GM23338 (cell line): ENCODE measurements around the gene METRN. TPM values are rescaled to one million over a fixed set of nuclear protein-coding genes. Genes with fewer than 3 reads are reported as not detected.
A peak's percentile ranks its signal among the peaks of the same experiment; 100 is the strongest.

ENCODE experiments used
- ATAC-seq: fragments of 200-7000 bp; cut with Tn5 transposase; 3 replicates; pipeline ENCODE4 v1.9.1; 2020
- DNase-seq: peaks from one replicate; pipeline ENCODE4 v3.0.0-alpha.2; 2015; ENCODE audit warnings: low spot score
- H2AFZ ChIP-seq: fragments of 200-600 bp; sonication (generic); 2 replicates; pipeline ENCODE4 v1.8.0; 2016; ENCODE audit warnings: antibody characterized with exemption, mild to moderate bottlenecking, moderate library complexity
- H3F3A ChIP-seq: fragments of 200-600 bp; sonication (generic); replicated peaks from 2 replicates; pipeline ENCODE4 v1.8.0; 2017; ENCODE audit warnings: antibody characterized with exemption, mixed run types, low read depth
- H3K27ac ChIP-seq: fragments of 200-600 bp; sonication (generic); 2 replicates; pipeline ENCODE4 v1.6.1; 2016; ENCODE audit warnings: low read depth
- H3K27me3 ChIP-seq: fragments of 200-600 bp; sonication (generic); 2 replicates; pipeline ENCODE4 v1.8.0; 2016; ENCODE audit warnings: mild to moderate bottlenecking, mixed run types, moderate library complexity; ENCODE audit not compliant: insufficient read depth
- H3K36me3 ChIP-seq: fragments of 200-600 bp; sonication (generic); 2 replicates; pipeline ENCODE4 v1.8.0; 2016; ENCODE audit warnings: mild to moderate bottlenecking; ENCODE audit not compliant: insufficient read depth
- H3K4me1 ChIP-seq: fragments of 200-600 bp; sonication (generic); 2 replicates; pipeline ENCODE4 v1.8.0; 2016; ENCODE audit warnings: mild to moderate bottlenecking, moderate library complexity; ENCODE audit not compliant: insufficient read depth
- H3K4me2 ChIP-seq: fragments of 200-600 bp; sonication (generic); 2 replicates; pipeline ENCODE4 v1.7.1; 2017; ENCODE audit warnings: mixed run types
- H3K4me3 ChIP-seq: fragments of 200-600 bp; sonication (generic); 2 replicates; pipeline ENCODE4 v1.6.1; 2016; ENCODE audit warnings: mixed run types
- H3K79me2 ChIP-seq: fragments of 200-600 bp; sonication (generic); replicated peaks from 2 replicates; pipeline ENCODE4 v1.8.0; 2017; ENCODE audit warnings: mild to moderate bottlenecking; ENCODE audit not compliant: insufficient read depth
- H3K9me2 ChIP-seq: fragments of 200-600 bp; sonication (generic); 2 replicates; pipeline ENCODE4 v1.8.0; 2017; ENCODE audit not compliant: insufficient read depth
- H4K20me1 ChIP-seq: fragments of 200-600 bp; sonication (generic); replicated peaks from 2 replicates; pipeline ENCODE4 v1.8.0; 2017; ENCODE audit warnings: mild to moderate bottlenecking; ENCODE audit not compliant: insufficient read depth
- H3K27ac Mint-ChIP-seq: 2 replicates; pipeline ENCODE4 v1.8.0; 2020; ENCODE audit warnings: inconsistent platforms, mild to moderate bottlenecking, moderate library complexity, mixed read lengths
- H3K27me3 Mint-ChIP-seq: 3 replicates; pipeline ENCODE4 v1.8.0; 2022; ENCODE audit warnings: low read depth, mild to moderate bottlenecking, moderate library complexity, mixed read lengths, inconsistent platforms; ENCODE audit not compliant: insufficient read depth, poor library complexity
- H3K36me3 Mint-ChIP-seq: 3 replicates; pipeline ENCODE4 v1.8.0; 2021; ENCODE audit warnings: low read depth, mild to moderate bottlenecking, inconsistent platforms, moderate library complexity, mixed read lengths
- H3K4me1 Mint-ChIP-seq: 3 replicates; pipeline ENCODE4 v1.8.0; 2020; ENCODE audit warnings: mild to moderate bottlenecking, inconsistent platforms, mixed read lengths
- H3K4me3 Mint-ChIP-seq: 3 replicates; pipeline ENCODE4 v1.8.0; 2021; ENCODE audit warnings: moderate library complexity, mild to moderate bottlenecking, inconsistent platforms, mixed read lengths
- H3K9me3 Mint-ChIP-seq: 3 replicates; pipeline ENCODE4 v1.8.0; 2020; ENCODE audit warnings: moderate library complexity, mild to moderate bottlenecking, inconsistent platforms, mixed read lengths
- CREB1 ChIP-seq: fragments of 250-450 bp; sonication (Bioruptor Pico); IDR thresholded peaks from 2 replicates; pipeline ENCODE4 v1.5.0; 2020; ENCODE audit warnings: low read depth, mild to moderate bottlenecking, moderate library complexity
- CTCF ChIP-seq, 2 experiments: fragments of 200-600 bp in 1 of 2; sonication (generic) in 1 of 2; conservative IDR thresholded peaks; 2 replicates each; pipeline versions ENCODE4 v1.5.1 to v1.6.1; 2016 to 2017; ENCODE audit warnings: antibody characterized with exemption in 2 of 2, low read depth in 2 of 2, mild to moderate bottlenecking in 2 of 2, moderate library complexity in 1 of 2
- EZH2 ChIP-seq: fragments of 200-600 bp; sonication (generic); IDR thresholded peaks from one replicate; pipeline ENCODE4 v1.8.0; 2017; ENCODE audit warnings: antibody characterized with exemption, mild to moderate bottlenecking, low read depth; ENCODE audit not compliant: unreplicated experiment
- EZH2phosphoT487 ChIP-seq: fragments of 200-600 bp; sonication (generic); IDR thresholded peaks from one replicate; pipeline ENCODE4 v1.8.1; 2018; ENCODE audit warnings: antibody characterized with exemption; ENCODE audit not compliant: unreplicated experiment
- JUNB ChIP-seq: IDR thresholded peaks from one replicate; pipeline ENCODE4 v1.6.1; 2016; ENCODE audit warnings: antibody characterized with exemption; ENCODE audit not compliant: unreplicated experiment
- NANOG ChIP-seq: IDR thresholded peaks from 2 replicates; pipeline ENCODE4 v1.6.1; 2016; ENCODE audit warnings: antibody characterized with exemption, borderline replicate concordance
- POLR2AphosphoS5 ChIP-seq: IDR thresholded peaks from 2 replicates; pipeline ENCODE4 v1.6.1; 2016; ENCODE audit warnings: antibody characterized with exemption, low read depth
- REST ChIP-seq: IDR thresholded peaks from one replicate; pipeline ENCODE4 v1.6.1; 2018; ENCODE audit warnings: antibody characterized with exemption; ENCODE audit not compliant: unreplicated experiment
- STAT1 ChIP-seq: IDR thresholded peaks from one replicate; pipeline ENCODE4 v1.6.1; 2016; ENCODE audit warnings: antibody characterized with exemption; ENCODE audit not compliant: unreplicated experiment
- ZNF114 ChIP-seq: fragments of 250-450 bp; sonication (Bioruptor Pico); IDR thresholded peaks from 2 replicates; pipeline ENCODE4 v1.5.0; 2020; ENCODE audit warnings: mild to moderate bottlenecking, moderate library complexity
- ZNF331 ChIP-seq: fragments of 250-450 bp; sonication (Bioruptor Pico); IDR thresholded peaks from 2 replicates; pipeline ENCODE4 v1.5.0; 2020; ENCODE audit warnings: low read depth, mild to moderate bottlenecking, moderate library complexity
- ZNF462 ChIP-seq: fragments of 250-450 bp; sonication (Bioruptor Pico); IDR thresholded peaks from 2 replicates; pipeline ENCODE4 v1.5.0; 2020; ENCODE audit warnings: mild to moderate bottlenecking, moderate library complexity
- polyA plus RNA-seq: library from polyadenylated mRNA; unstranded; fragments of >200 nt; fragmentation: Nextera tagmentation; extraction: Ambion mirVana; gene quantifications from 2 replicates; pipeline ENCODE4 v1.2.1, GENCODE V29; 2016
- total RNA-seq: library from RNA; depleted of rRNA; stranded (reverse); fragments of >200 nt; shearing (Covaris generic); gene quantifications from 2 replicates; pipeline ENCODE4 v1.2.3, GENCODE V29; 2014
- TF ChIP-seq, protein P1 (sequence below): IDR thresholded peaks from 2 replicates; pipeline ENCODE4 v1.6.1; 2016; ENCODE audit warnings: antibody characterized with exemption

Gene METRN
- total and polyA plus RNA-seq, 2 experiments from 2014 or later = 18.7 to 33.0 TPM

DNA sequence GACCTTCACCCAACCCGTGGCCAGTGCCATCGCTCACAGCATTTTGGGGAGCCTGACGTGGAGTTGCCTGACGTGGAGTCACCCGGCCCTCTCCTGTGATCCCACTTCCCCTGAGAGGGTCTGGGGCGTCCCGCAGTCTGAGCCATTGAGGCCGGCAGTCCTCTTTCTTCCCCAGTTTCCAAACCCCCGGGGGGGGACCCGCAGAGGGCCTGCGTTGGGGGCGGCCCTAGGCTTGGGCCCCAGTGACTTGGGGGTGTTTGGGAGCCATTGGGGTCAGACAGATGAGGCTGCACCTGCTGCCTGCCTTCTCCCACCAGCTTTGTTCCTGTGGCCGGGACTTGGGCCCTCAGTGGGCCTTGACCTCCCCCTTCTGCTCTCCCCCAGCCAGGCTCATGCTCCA lies 45.3 kb upstream of the METRN start:
- peaks cover 16% of the 10 kb centered on the region; the same call in 1 of the 2 replicates for H3F3A ChIP-seq
- Mint-ChIP-seq H3K4me1 (peaks cover under 1% of the 10 kb centered on the region; the same call in 1 of the 3 replicates), H3K27ac (no peak overlapping the region), H3K27me3 (peaks cover 2% of the 10 kb centered on the region), H3K9me3 (no peaks in the 10 kb centered on the region; the same call in 2 of the 3 replicates), H3K36me3 (peaks cover 21% of the 10 kb centered on the region), H3K4me3 (peak overlapping the region; percentile 71; the same call in 2 of the 3 replicates)
- TF ChIP-seq POLR2AphosphoS5 = no peak
- no peak for TF ChIP-seq ZNF114 (CRISPR knock-in tag)
- TF ChIP-seq CTCF (conservative IDR thresholded peaks at IDR 0.05; ENCODE audit: low read depth in 2 of 2) = no peak
- no peak for TF ChIP-seq EZH2
- TF ChIP-seq EZH2phosphoT487 = no peak
- TF ChIP-seq, protein P1, sequence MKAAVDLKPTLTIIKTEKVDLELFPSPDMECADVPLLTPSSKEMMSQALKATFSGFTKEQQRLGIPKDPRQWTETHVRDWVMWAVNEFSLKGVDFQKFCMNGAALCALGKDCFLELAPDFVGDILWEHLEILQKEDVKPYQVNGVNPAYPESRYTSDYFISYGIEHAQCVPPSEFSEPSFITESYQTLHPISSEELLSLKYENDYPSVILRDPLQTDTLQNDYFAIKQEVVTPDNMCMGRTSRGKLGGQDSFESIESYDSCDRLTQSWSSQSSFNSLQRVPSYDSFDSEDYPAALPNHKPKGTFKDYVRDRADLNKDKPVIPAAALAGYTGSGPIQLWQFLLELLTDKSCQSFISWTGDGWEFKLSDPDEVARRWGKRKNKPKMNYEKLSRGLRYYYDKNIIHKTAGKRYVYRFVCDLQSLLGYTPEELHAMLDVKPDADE = no peak
- TF ChIP-seq NANOG = no peak
- TF ChIP-seq JUNB = no peak
- TF ChIP-seq STAT1 = no peak
- no peak for TF ChIP-seq ZNF331 (CRISPR knock-in tag)
- no peak for TF ChIP-seq REST
- TF ChIP-seq ZNF462 (CRISPR knock-in tag) = no peak
- no peak for TF ChIP-seq CREB1 (CRISPR knock-in tag)
- H4K20me1 ChIP-seq = peaks cover 3% of the 10 kb centered on the region
- H3K79me2 ChIP-seq = peaks cover 16% of the 10 kb centered on the region
- H2AFZ ChIP-seq = no peak overlapping the region
- peaks cover 11% of the 10 kb centered on the region; the same call in 1 of the 2 replicates for H3K36me3 ChIP-seq
- H3K27me3 ChIP-seq = no peaks in the 10 kb centered on the region
- ATAC-seq (no peak), DNase-seq (no peak)
- H3K4me3 ChIP-seq = no peak overlapping the region
- H3K27ac ChIP-seq = no peak overlapping the region
- H3K4me1 ChIP-seq = no peaks in the 10 kb centered on the region
- no peak overlapping the region for H3K4me2 ChIP-seq
- no peaks in the 10 kb centered on the region for H3K9me2 ChIP-seq
